Keratinocyte (primary cell): ENCODE results near the gene FHIT. TPM values are rescaled to one million over a fixed set of nuclear protein-coding genes. Genes with fewer than 3 reads are reported as not detected.

ENCODE experiments used
- DNase-seq: peaks from one replicate; pipeline ENCODE4 v3.0.0-alpha.2; 2011; ENCODE audit warnings: low read depth, missing footprints, low spot score
- FAIRE-seq: peaks from 2 replicates; lab custom pipeline; 2011; peaks lifted over from hg19 to GRCh38; lab: Jason Lieb, UNC
- H2AFZ ChIP-seq: 2 replicates; pipeline ENCODE4 v1.6.0; 2012; ENCODE audit warnings: low read length, control low read depth, inconsistent platforms; ENCODE audit not compliant: control insufficient read depth
- H3K27ac ChIP-seq: 2 replicates; pipeline ENCODE4 v1.5.1; 2011; ENCODE audit warnings: low read length; ENCODE audit not compliant: control insufficient read depth, insufficient read depth
- H3K27me3 ChIP-seq: 3 replicates; pipeline ENCODE4 v1.6.0; 2011; ENCODE audit warnings: low read length; ENCODE audit not compliant: control insufficient read depth, insufficient read depth; ENCODE audit errors: extremely low read depth
- H3K36me3 ChIP-seq, 2 experiments: 2 replicates in 1 of 2; 3 replicates in 1 of 2; pipeline ENCODE4 v1.5.1; 2011; ENCODE audit warnings: low read length in 2 of 2, mild to moderate bottlenecking in 1 of 2; ENCODE audit not compliant: control insufficient read depth in 2 of 2, insufficient read depth in 2 of 2; ENCODE audit errors: extremely low read depth in 1 of 2
- H3K4me1 ChIP-seq: 3 replicates; pipeline ENCODE4 v1.5.1; 2011; ENCODE audit warnings: low read length; ENCODE audit not compliant: control insufficient read depth, insufficient read depth; ENCODE audit errors: extremely low read depth
- H3K4me2 ChIP-seq: 3 replicates; pipeline ENCODE4 v1.6.0; 2011; ENCODE audit warnings: low read depth, low read length; ENCODE audit not compliant: control insufficient read depth, insufficient read depth; ENCODE audit errors: extremely low read depth
- H3K4me3 ChIP-seq, 3 experiments: fragments of 200-600 bp in 1 of 3; sonication (generic) in 1 of 3; 2 replicates in 2 of 3; 3 replicates in 1 of 3; pipeline ENCODE4 v1.5.1; 2011 to 2016; ENCODE audit warnings: low read length in 3 of 3, mild to moderate bottlenecking in 3 of 3, control low read depth in 2 of 3, inconsistent platforms in 1 of 3, low read depth in 1 of 3, mixed read lengths in 1 of 3, mixed run types in 1 of 3, moderate library complexity in 1 of 3; ENCODE audit not compliant: control insufficient read depth in 2 of 3, insufficient read depth in 2 of 3; ENCODE audit errors: extremely low read depth in 1 of 3
- H3K79me2 ChIP-seq: 2 replicates; pipeline ENCODE4 v1.6.0; 2012; ENCODE audit warnings: low read length; ENCODE audit not compliant: control insufficient read depth, insufficient read depth
- H3K9ac ChIP-seq: 3 replicates; pipeline ENCODE4 v1.6.0; 2011; ENCODE audit warnings: low read length; ENCODE audit not compliant: control insufficient read depth, insufficient read depth; ENCODE audit errors: extremely low read depth
- H3K9me1 ChIP-seq: 3 replicates; pipeline ENCODE4 v1.6.0; 2011; ENCODE audit warnings: low read length; ENCODE audit not compliant: control insufficient read depth, insufficient read depth; ENCODE audit errors: extremely low read depth
- H3K9me3 ChIP-seq: 2 replicates; pipeline ENCODE4 v1.5.1; 2012; ENCODE audit warnings: low read depth, low read length; ENCODE audit not compliant: control insufficient read depth
- H4K20me1 ChIP-seq: 3 replicates; pipeline ENCODE4 v1.6.0; 2011; ENCODE audit warnings: low read length; ENCODE audit not compliant: control insufficient read depth, insufficient read depth; ENCODE audit errors: extremely low read depth
- CTCF ChIP-seq, 3 experiments: IDR thresholded peaks in 1 of 3; conservative IDR thresholded peaks in 1 of 3; optimal IDR thresholded peaks in 1 of 3; 2 replicates in 2 of 3; 3 replicates in 1 of 3; pipeline versions ENCODE3 to v1.5.1; 2011; ENCODE audit warnings: low read length in 3 of 3, mild to moderate bottlenecking in 3 of 3, moderate library complexity in 2 of 3, control low read depth in 1 of 3, inconsistent platforms in 1 of 3; ENCODE audit not compliant: insufficient read depth in 2 of 3; ENCODE audit errors: extremely low read depth in 1 of 3
- EZH2 ChIP-seq: IDR thresholded peaks from one replicate; pipeline ENCODE4 v1.6.1; 2012; ENCODE audit warnings: inconsistent platforms, mild to moderate bottlenecking, low read length, moderate library complexity
- dilution Hi-C: fragments of 300-500 bp; cut with MboI; formaldehyde crosslinking; loops from one replicate; pipeline ENCODE4 v1.7.0; 2020; ENCODE audit warnings: low sequenced_read_pairs; ENCODE audit not compliant: extremely low pct_ligation_motif_present
- polyA plus RNA-seq, 5 experiments: library from polyadenylated mRNA; depleted of rRNA in 3 of 5; stranded (reverse) in 3 of 5; stranded (forward) in 1 of 5; unstranded in 1 of 5; fragments of >200 nt; gene quantifications; 1 replicate in 1 of 5; 2 replicates in 3 of 5; 3 replicates in 1 of 5; pipeline versions ENCODE4 v1.2.1 to v1.2.3, GENCODE V29; 2011 to 2012; ENCODE audit warnings: missing spikeins in 2 of 5, low read depth in 1 of 5, low replicate concordance in 1 of 5

Gene FHIT
- polyA plus RNA-seq, 1 donor (not counting 4 experiments of a cell fraction or from before 2014, with no cell fraction given): 2.2 TPM

- DNase-seq: no peak
- no peak overlapping the region for H3K4me2 ChIP-seq
- no peaks in the 10 kb centered on the region for H3K36me3 ChIP-seq
- no peaks in the 10 kb centered on the region for H3K27me3 ChIP-seq
- H3K79me2 ChIP-seq: no peaks in the 10 kb centered on the region
- H3K4me1 ChIP-seq: peaks cover 8% of the 10 kb centered on the region
- no peak for FAIRE-seq
- dilution Hi-C loops: no loop called here
- no peaks in the 10 kb centered on the region for H3K9me3 ChIP-seq
- no peak overlapping the region for H3K4me3 ChIP-seq
- H4K20me1 ChIP-seq: no peaks in the 10 kb centered on the region
- TF ChIP-seq CTCF (optimal IDR thresholded peaks at IDR 0.05 in 1 of 3, IDR thresholded peaks at IDR 0.05 in 1 of 3, conservative IDR thresholded peaks at IDR 0.05 in 1 of 3; ENCODE audit: extremely low read depth in 1 of 3, insufficient read depth in 2 of 3, low read length in 3 of 3): no peak
- TF ChIP-seq EZH2: no peak
- no peak overlapping the region for H3K9ac ChIP-seq
- no peaks in the 10 kb centered on the region for H3K9me1 ChIP-seq
- H3K27ac ChIP-seq: no peak overlapping the region
- no peak overlapping the region for H2AFZ ChIP-seq
Observed at GRCh38 chr3:60440869-60441268, 810.4 kb downstream of the FHIT start.

GRCh38 chr3:60435941-60436650 lies 815.2 kb downstream of the FHIT start:
- Histone ChIP-seq H3K9me1 (no peaks in the 10 kb centered on the region), H3K9me3 (no peaks in the 10 kb centered on the region), H3K4me3 (no peak overlapping the region), H3K79me2 (no peaks in the 10 kb centered on the region), H3K9ac (no peak overlapping the region), H3K36me3 (no peaks in the 10 kb centered on the region), H3K4me2 (no peak overlapping the region), H3K27me3 (no peaks in the 10 kb centered on the region), H2AFZ (no peak overlapping the region), H3K27ac (no peak overlapping the region), H3K4me1 (no peaks in the 10 kb centered on the region), H4K20me1 (no peaks in the 10 kb centered on the region)
- DNase-seq: no peak
- no peak for FAIRE-seq
- no peak for TF ChIP-seq CTCF (optimal IDR thresholded peaks at IDR 0.05 in 1 of 3, IDR thresholded peaks at IDR 0.05 in 1 of 3, conservative IDR thresholded peaks at IDR 0.05 in 1 of 3; ENCODE audit: extremely low read depth in 1 of 3, insufficient read depth in 2 of 3, low read length in 3 of 3)
- no peak for TF ChIP-seq EZH2
- dilution Hi-C loops: no loop called here
